Kidney (tissue), 14 donors: ENCODE measurements around the gene NFKBIB. TPM values are rescaled to one million over a fixed set of nuclear protein-coding genes. Genes with fewer than 3 reads are reported as not detected.

Experiments
- DNase-seq, 5 donors: peaks; one replicate each; pipeline ENCODE4 v3.0.0-alpha.2; 2013 to 2020
- FAIRE-seq: peaks from 2 replicates; lab custom pipeline; 2012; peaks lifted over from hg19 to GRCh38; lab: Jason Lieb, UNC
- H3K27ac ChIP-seq, 2 donors: one replicate each; pipeline ENCODE4 v1.7.0; 2013; ENCODE audit warnings: low read depth in 2 of 2, low read length in 2 of 2, inconsistent platforms in 1 of 2
- H3K27me3 ChIP-seq: one replicate; pipeline ENCODE4 v1.7.1; 2013; ENCODE audit warnings: low read length, inconsistent platforms; ENCODE audit not compliant: control insufficient read depth, insufficient read depth
- H3K36me3 ChIP-seq, 3 donors: one replicate each; pipeline versions ENCODE4 v1.7.0 to v1.7.1; 2013; ENCODE audit warnings: low read length in 3 of 3, control low read depth in 1 of 3, inconsistent platforms in 1 of 3; ENCODE audit not compliant: insufficient read depth in 3 of 3, control insufficient read depth in 2 of 3
- H3K4me1 ChIP-seq, 3 donors: one replicate each; pipeline versions ENCODE4 v1.7.0 to v1.7.1; 2013; ENCODE audit warnings: low read length in 3 of 3, inconsistent platforms in 1 of 3, low read depth in 1 of 3; ENCODE audit not compliant: control insufficient read depth in 2 of 3, insufficient read depth in 2 of 3
- H3K4me3 ChIP-seq, 3 donors: one replicate each; pipeline versions ENCODE4 v1.7.0 to v1.8.1; 2013; ENCODE audit warnings: low read length in 3 of 3, control low read depth in 1 of 3, inconsistent platforms in 1 of 3
- H3K9ac ChIP-seq, 3 donors: one replicate each; pipeline versions ENCODE4 v1.7.0 to v1.7.1; 2013; ENCODE audit warnings: low read length in 3 of 3, control low read depth in 1 of 3, inconsistent platforms in 1 of 3
- H3K9me3 ChIP-seq, 3 donors: one replicate each; pipeline versions ENCODE4 v1.7.0 to v1.7.1; 2013; ENCODE audit warnings: low read length in 3 of 3, control low read depth in 1 of 3, inconsistent platforms in 1 of 3; ENCODE audit not compliant: control insufficient read depth in 2 of 3, insufficient read depth in 1 of 3
- CTCF ChIP-seq: IDR thresholded peaks from 3 replicates; pipeline ENCODE4 v1.5.1; 2012; ENCODE audit warnings: mild to moderate bottlenecking, moderate library complexity, borderline replicate concordance; ENCODE audit not compliant: insufficient read depth; ENCODE audit errors: extremely low read depth
- intact Hi-C: fragments of 100-400 bp; cut with DNase I; formaldehyde crosslinking; loops from one replicate; pipeline ENCODE4 v1.11.1; 2022
- polyA plus RNA-seq: library from polyadenylated mRNA; stranded (reverse); fragments of 350-450 nt; fragmentation: Illumina TruSeq; extraction: RNeasy Lipid Tissue Mini Kit (QIAGEN cat#74804); gene quantifications from one replicate; pipeline ENCODE4 v1.2.3, GENCODE V29; 2014; ENCODE audit warnings: low read depth, low replicate concordance; ENCODE audit not compliant: insufficient read depth
- total RNA-seq: library from RNA; stranded (reverse); fragmentation: NEBNext Ultra II Directional; extraction: Animal tissue kit (Norgen Biotek cat#: 25700); gene quantifications from one replicate; pipeline ENCODE4 v1.2.1, GENCODE V29; 2021
- donor health status: control.
- donor health status: control.
- donor health status: control.
- donor health status: control.
- donor health status: control.
- donor health status: DM: yes; HTN: yes; CAD: no.
- donor health status: Normal renal cell carcinoma (clear cell type).

The NFKBIB gene
- total and polyA plus RNA-seq, 2 donors from 2014 or later, result 23.2 to 37.6 TPM

GRCh38 chr19:38893341-38893771, 6.4 kb upstream of the NFKBIB start:
- no peak for DNase-seq
- Histone ChIP-seq H3K4me1 (peaks cover 0 to 16% (median 5%) of the 10 kb centered on the region in 3 donors), H3K4me3 (no peak overlapping the region), H3K27ac (peak overlapping the region; percentile 6 to 65), H3K9ac (peak overlapping the region in 1 of 3 donors; percentile 12), H3K27me3 (no peaks in the 10 kb centered on the region), H3K9me3 (no peaks in the 10 kb centered on the region), H3K36me3 (peaks cover 0 to 20% (median 17%) of the 10 kb centered on the region in 3 donors)
- FAIRE-seq, result no peak
- intact Hi-C loops, result no loop called here
- no peak for TF ChIP-seq CTCF

- Histone ChIP-seq H3K9ac (peak overlapping the region in 1 of 3 donors; percentile 19), H3K4me1 (peaks cover 4 to 20% (median 9%) of the 10 kb centered on the region in 3 donors), H3K36me3 (peaks cover 0 to 6% (median 5%) of the 10 kb centered on the region in 3 donors), H3K9me3 (no peaks in the 10 kb centered on the region), H3K27me3 (no peaks in the 10 kb centered on the region), H3K27ac (no peak overlapping the region), H3K4me3 (no peak overlapping the region)
- intact Hi-C loops, result no loop called here
- FAIRE-seq, result no peak
- no peak for DNase-seq
- TF ChIP-seq CTCF, result no peak
These were observed 4.8 kb upstream of the NFKBIB start for GRCh38 chr19:38894968-38895367.

GRCh38 chr19:38898788-38899446, 852 bp upstream of the NFKBIB start:
- Histone ChIP-seq H3K4me3 (peak overlapping the region; percentile 74 to 95 (median 94)), H3K4me1 (peaks cover 4 to 18% (median 9%) of the 10 kb centered on the region in 3 donors), H3K27ac (peak overlapping the region; percentile 79 to 80), H3K36me3 (no peaks in the 10 kb centered on the region), H3K27me3 (no peaks in the 10 kb centered on the region), H3K9ac (peak overlapping the region; percentile 80 to 95 (median 90)), H3K9me3 (peaks cover 0 to 3% (median 0%) of the 10 kb centered on the region in 3 donors)
- no peak for TF ChIP-seq CTCF
- FAIRE-seq (no peak), DNase-seq (peak in 1 of 5 donors; percentile 19)
- intact Hi-C loops, result no loop called here
